Activated T-helper 9 cell treated with anti-CD3 and anti-CD28 coated beads, Interleukin-2, amount 50 U/mL, for 16 hours (primary cell): ENCODE results near the gene CYP27C1.
"Not testable (repeated sequence)": the region's sequence is repeated elsewhere in the genome, so short reads cannot be mapped to it uniquely, and the experiment has no call there.

Source experiments
- DNase-seq: peaks from one replicate; pipeline ENCODE4 v3.0.0-alpha.2; 2020; ENCODE audit warnings: low read depth

Gene CYP27C1

GRCh38 chr2:127224135-127224534 lies 4.0 kb upstream of the CYP27C1 start:
- not testable (repeated sequence) for DNase-seq

- no peak for DNase-seq
Measured at GRCh38 chr2:127220768-127221527, 849 bp upstream of the CYP27C1 start.

- no peak for DNase-seq
Measured at GRCh38 chr2:127219171-127220070, 678 bp downstream of the CYP27C1 start.

GRCh38 chr2:127218812-127219170 lies 1.3 kb downstream of the CYP27C1 start:
- no peak for DNase-seq

- DNase-seq = no peak
Measured at GRCh38 chr2:127217470-127218325, 2.4 kb downstream of the CYP27C1 start.

GRCh38 chr2:127216593-127216992 lies 3.5 kb downstream of the CYP27C1 start:
- DNase-seq = no peak

- DNase-seq = no peak
Measured at GRCh38 chr2:127216095-127216494, 4.0 kb downstream of the CYP27C1 start.

GRCh38 chr2:127214201-127214600 lies 5.9 kb downstream of the CYP27C1 start:
- DNase-seq = not testable (repeated sequence)

- DNase-seq = no peak
Measured at GRCh38 chr2:127208313-127208712, 11.8 kb downstream of the CYP27C1 start.

- no peak for DNase-seq
Measured at GRCh38 chr2:127205218-127206125, 14.6 kb downstream of the CYP27C1 start.

GRCh38 chr2:127201452-127201851 lies 18.6 kb downstream of the CYP27C1 start:
- DNase-seq = no peak

GRCh38 chr2:127200962-127201361 lies 19.1 kb downstream of the CYP27C1 start:
- no peak for DNase-seq

GRCh38 chr2:127199223-127199622 lies 20.9 kb downstream of the CYP27C1 start:
- DNase-seq = no peak

- peak; percentile 30 for DNase-seq
Measured at GRCh38 chr2:127197475-127198385, 22.4 kb downstream of the CYP27C1 start.

- no peak for DNase-seq
Measured at GRCh38 chr2:127196998-127197397, 23.1 kb downstream of the CYP27C1 start.

- DNase-seq = no peak
Measured at GRCh38 chr2:127196549-127196948, 23.6 kb downstream of the CYP27C1 start.

- no peak for DNase-seq
Measured at GRCh38 chr2:127195140-127196074, 24.7 kb downstream of the CYP27C1 start.

- DNase-seq = no peak
Measured at GRCh38 chr2:127194447-127194846, 25.7 kb downstream of the CYP27C1 start.

GRCh38 chr2:127193967-127194280 lies 26.2 kb downstream of the CYP27C1 start:
- DNase-seq = no peak
